Measurements from ENCODE around the gene HOXA10. TPM values are rescaled to one million over a fixed set of nuclear protein-coding genes. Genes with fewer than 3 reads are reported as not detected.
A peak's percentile ranks its signal among the peaks of the same experiment; 100 is the strongest.

The HOXA10 gene
- total and polyA plus RNA-seq, 9 donors: 0.25 to 2.8 (median 0.91) TPM; not detected in 1

GRCh38 chr7:27196287-27196767 is 22.2 kb upstream of the HOXA10 start:
- TF ChIP-seq POLR2A (IDR thresholded peaks at IDR 0.05): no peak
- TF ChIP-seq CTCF (IDR thresholded peaks at IDR 0.05): peak in 2 of 3 donors; percentile 47 to 56
- peaks cover 6% of the 10 kb centered on the region for H3K4me1 ChIP-seq (ENCODE audit: insufficient read depth)
- H3K9me3 ChIP-seq: no peaks in the 10 kb centered on the region
- peak; percentile 54 to 86 (median 79) for DNase-seq
- intact Hi-C loops (cut with DNase I): loop anchor here in 1 of 4 donors (10.0 kb wide), 1 partner anchor 578 kb away; no protein-coding TSS in a partner anchor
- H3K4me3 ChIP-seq: no peak overlapping the region
- H3K36me3 ChIP-seq: no peaks in the 10 kb centered on the region
- H3K27ac ChIP-seq: no peak overlapping the region
- 2 to 3% (median 3%) methylated on average over 6 of the region's 6 CpGs for WGBS, 3 donors
- H3K27me3 ChIP-seq: peaks cover 14% of the 10 kb centered on the region

GRCh38 chr7:27194686-27195379 is 20.7 kb upstream of the HOXA10 start:
- TF ChIP-seq CTCF (IDR thresholded peaks at IDR 0.05) (no peak), POLR2A (IDR thresholded peaks at IDR 0.05) (no peak), EP300 (IDR thresholded peaks at IDR 0.05) (no peak)
- WGBS, 3 donors: 30 to 53% (median 45%) methylated on average over 9 of the region's 9 CpGs
- H3K9me3 ChIP-seq: no peaks in the 10 kb centered on the region
- H3K27me3 ChIP-seq: peaks cover 14% of the 10 kb centered on the region
- no peak for DNase-seq
- H3K36me3 ChIP-seq: no peaks in the 10 kb centered on the region
- H3K4me3 ChIP-seq: no peak overlapping the region
- peaks cover 6% of the 10 kb centered on the region for H3K4me1 ChIP-seq (ENCODE audit: insufficient read depth)
- intact Hi-C loops (cut with DNase I): loop anchor here in 1 of 4 donors (10.0 kb wide), 1 partner anchor 580 kb away; no protein-coding TSS in a partner anchor
- H3K27ac ChIP-seq: no peak overlapping the region

- DNase-seq: no peak
- Histone ChIP-seq H3K9me3 (no peaks in the 10 kb centered on the region), H3K27me3 (peaks cover 14% of the 10 kb centered on the region), H3K4me1 (ENCODE audit: insufficient read depth) (peaks cover 2% of the 10 kb centered on the region), H3K27ac (no peak overlapping the region), H3K4me3 (no peak overlapping the region), H3K36me3 (no peaks in the 10 kb centered on the region)
- intact Hi-C loops (cut with DNase I): loop anchor here in 1 of 4 donors (10.0 kb wide), 1 partner anchor 581 kb away; no protein-coding TSS in a partner anchor
- 43 to 62% (median 56%) methylated on average over 2 of the region's 2 CpGs for WGBS, 3 donors
- TF ChIP-seq EP300 (IDR thresholded peaks at IDR 0.05): no peak
- no peak for TF ChIP-seq POLR2A (IDR thresholded peaks at IDR 0.05)
- no peak for TF ChIP-seq CTCF (IDR thresholded peaks at IDR 0.05)
These were observed 19.9 kb upstream of the HOXA10 start for GRCh38 chr7:27194002-27194352.

GRCh38 chr7:27193335-27194001 is 19.3 kb upstream of the HOXA10 start:
- no peak for TF ChIP-seq POLR2A (IDR thresholded peaks at IDR 0.05)
- no peak for TF ChIP-seq CTCF (IDR thresholded peaks at IDR 0.05)
- TF ChIP-seq EP300 (IDR thresholded peaks at IDR 0.05): no peak
- no peaks in the 10 kb centered on the region for H3K36me3 ChIP-seq
- H3K9me3 ChIP-seq: no peaks in the 10 kb centered on the region
- H3K4me1 ChIP-seq (ENCODE audit: insufficient read depth): peaks cover 2% of the 10 kb centered on the region
- no peak for DNase-seq
- H3K4me3 ChIP-seq: peak overlapping the region; percentile 38
- 20 to 33% (median 25%) methylated on average over 29 of the region's 29 CpGs for WGBS, 3 donors
- H3K27ac ChIP-seq: no peak overlapping the region
- peaks cover 14% of the 10 kb centered on the region for H3K27me3 ChIP-seq
- intact Hi-C loops (cut with DNase I): loop anchor here in 1 of 4 donors (10.0 kb wide), 1 partner anchor 581 kb away; no protein-coding TSS in a partner anchor
